HG02610 (cell line): ENCODE results near the gene AKT1.
"Not testable (repeated sequence)": the region's sequence is repeated elsewhere in the genome, so short reads cannot be mapped to it uniquely, and the experiment has no call there.

ENCODE experiments used
- ATAC-seq: cut with Tn5 transposase; IDR thresholded peaks from one replicate; pipeline ENCODE4 v1.9.1; 2021; ENCODE audit warnings: mild to moderate bottlenecking, moderate library complexity; ENCODE audit not compliant: unreplicated experiment

The AKT1 gene

DNA sequence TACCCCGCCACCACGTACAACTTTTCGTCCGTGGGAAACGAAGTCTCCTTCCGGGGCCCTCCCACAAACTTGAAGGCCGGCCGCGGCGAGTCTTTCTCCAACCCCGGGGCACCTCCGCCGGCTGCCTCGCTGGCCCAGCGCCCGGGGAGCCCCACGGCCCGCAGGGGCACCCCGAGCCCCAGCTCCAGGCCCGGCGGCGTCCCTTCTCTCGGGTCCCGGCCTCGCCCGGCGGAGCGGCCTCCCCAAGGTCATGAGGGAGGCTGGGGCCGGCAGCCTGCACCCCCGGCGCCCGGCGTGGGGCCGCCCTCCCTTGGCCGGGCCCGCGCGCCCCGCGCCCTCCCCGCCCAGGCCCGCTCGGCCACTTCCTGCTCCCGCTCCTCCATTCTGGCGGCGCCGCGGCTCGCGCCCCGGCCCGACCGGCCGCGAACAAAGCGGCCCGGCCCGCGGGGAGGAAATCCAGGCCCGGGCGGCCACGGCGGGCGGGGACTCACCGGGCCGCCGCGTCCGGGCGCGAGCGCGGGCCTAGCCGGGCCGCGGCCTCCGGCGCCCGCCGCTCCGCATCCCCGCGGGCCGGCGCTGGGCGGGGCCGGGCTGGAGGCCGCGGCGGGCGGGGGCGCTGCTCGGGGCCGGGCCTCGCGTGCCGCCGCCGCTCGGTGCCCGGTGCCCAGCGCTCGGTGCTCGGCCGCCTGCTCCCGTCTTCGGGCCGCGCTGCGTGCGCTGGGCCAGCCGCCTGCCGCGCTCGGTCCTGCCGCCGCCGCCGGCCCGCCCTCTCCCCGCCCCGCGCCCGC, at the start of gene AKT1:
Gene AKT1 (minus strand): TSS at position 756 of the 788 bp plus-strand sequence. CDS start 3,105 bp downstream, outside the sequence.
- ATAC-seq: no peak

DNA sequence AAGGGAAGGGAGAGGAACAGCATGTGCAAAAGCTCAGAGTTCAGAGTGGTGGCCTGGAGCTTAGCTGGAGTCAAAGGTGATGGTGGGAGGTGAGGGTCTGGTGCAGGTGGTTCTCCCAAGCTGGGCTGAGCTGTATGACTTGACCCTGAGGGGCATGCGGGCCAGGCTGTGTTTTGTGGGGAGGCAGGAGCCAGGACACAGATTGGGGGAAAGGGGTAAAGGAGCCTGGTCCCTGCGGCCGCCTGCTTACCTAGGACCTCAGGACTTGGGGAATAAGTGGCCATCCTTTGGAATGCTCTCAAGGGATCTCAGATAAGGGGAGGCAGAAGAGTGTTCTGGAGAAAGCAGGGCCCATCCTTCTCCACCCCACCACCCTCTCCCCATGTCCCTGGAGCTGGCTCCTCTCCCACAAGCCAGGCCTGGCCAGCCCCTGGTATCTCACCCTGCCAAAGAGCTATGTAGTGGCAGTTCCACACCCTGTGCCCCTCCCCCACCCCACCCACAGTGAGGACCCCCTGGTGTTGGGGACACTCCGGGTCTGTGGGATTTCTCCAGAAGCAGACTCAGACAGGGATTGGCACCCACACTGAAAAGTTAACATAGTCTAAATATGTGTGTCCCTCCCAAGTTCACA, 49.6 kb upstream of the AKT1 start:
- no peak for ATAC-seq

GRCh38 chr14:104844306-104845032, 48.9 kb upstream of the AKT1 start:
- ATAC-seq: no peak

DNA sequence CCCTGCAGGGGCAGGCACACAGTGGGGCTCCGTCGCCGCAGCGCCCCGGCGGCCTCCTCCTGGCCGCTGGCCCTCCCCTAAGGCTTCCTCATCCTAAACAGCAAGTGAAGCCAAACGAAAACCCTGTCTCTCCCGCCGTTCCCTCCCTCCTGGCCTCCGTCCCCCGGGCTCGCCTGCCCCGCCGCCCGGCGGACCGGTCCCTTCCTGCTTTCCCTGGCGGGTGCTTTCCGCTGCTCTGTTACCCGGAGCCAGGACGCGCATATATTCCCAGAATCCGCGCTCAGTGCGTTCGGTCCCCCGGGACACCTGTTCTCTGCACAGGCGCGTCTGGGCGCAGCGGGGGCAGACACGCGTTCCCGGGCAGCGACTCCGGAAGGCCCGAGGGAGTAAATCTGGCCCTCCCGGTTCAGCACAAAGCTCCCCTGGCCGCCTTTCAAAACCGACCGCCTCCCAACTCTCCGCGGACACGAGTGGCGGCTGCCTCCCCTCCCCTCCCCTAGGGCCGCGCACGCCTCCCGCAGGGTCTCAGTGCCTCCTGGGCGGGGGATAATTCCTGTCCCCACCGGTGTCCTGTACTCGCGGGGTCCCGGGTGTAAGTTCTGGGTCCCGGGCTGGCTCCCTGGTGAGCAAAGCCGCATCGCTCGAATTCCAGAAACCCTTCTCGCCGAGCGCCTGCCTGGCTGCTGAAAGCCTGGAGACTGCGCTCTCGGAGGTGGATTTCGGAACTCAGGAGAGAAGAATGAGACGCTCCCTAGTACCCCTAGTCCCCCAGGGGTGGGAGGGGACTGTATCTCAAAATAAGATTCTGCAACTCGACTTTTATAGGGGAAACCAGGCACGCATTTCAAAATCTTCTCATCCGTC, 48.1 kb upstream of the AKT1 start:
- ATAC-seq: no peak

GRCh38 chr14:104843006-104843405, 47.5 kb upstream of the AKT1 start:
- no peak for ATAC-seq

- no peak for ATAC-seq
Observed at GRCh38 chr14:104841730-104842129, 46.2 kb upstream of the AKT1 start.

- not testable (repeated sequence) for ATAC-seq
Observed at GRCh38 chr14:104836171-104836935, 40.8 kb upstream of the AKT1 start.

DNA sequence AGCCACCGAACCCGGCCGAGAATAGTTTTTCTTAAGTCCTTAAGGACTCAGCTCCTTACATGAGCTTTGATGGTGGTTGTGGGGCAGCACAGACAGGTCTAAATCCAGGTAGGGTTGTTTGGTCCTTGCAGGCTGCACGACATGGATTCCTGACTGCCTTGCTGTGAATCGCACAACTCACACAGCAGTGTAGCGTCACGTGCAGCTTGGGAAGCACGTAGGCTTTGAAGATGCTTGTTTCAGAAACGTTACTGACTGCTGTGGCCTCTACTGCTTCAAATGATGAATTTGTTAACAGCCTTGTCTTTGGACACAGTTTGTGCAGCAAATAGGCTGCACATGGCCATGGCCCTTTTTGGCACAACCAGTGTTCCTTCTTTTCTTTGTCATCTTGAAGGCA, 35.2 kb upstream of the AKT1 start:
- ATAC-seq: no peak

- no peak for ATAC-seq
Observed at GRCh38 chr14:104827177-104828055, 31.9 kb upstream of the AKT1 start.

- ATAC-seq: no peak
Observed at GRCh38 chr14:104826861-104827176, 31.3 kb upstream of the AKT1 start.

- ATAC-seq: peak; percentile 68
Observed at GRCh38 chr14:104826189-104826860, 30.8 kb upstream of the AKT1 start.

- no peak for ATAC-seq
Observed at GRCh38 chr14:104824353-104824997, 28.9 kb upstream of the AKT1 start.

- no peak for ATAC-seq
Observed at GRCh38 chr14:104822821-104823615, 27.5 kb upstream of the AKT1 start.

DNA sequence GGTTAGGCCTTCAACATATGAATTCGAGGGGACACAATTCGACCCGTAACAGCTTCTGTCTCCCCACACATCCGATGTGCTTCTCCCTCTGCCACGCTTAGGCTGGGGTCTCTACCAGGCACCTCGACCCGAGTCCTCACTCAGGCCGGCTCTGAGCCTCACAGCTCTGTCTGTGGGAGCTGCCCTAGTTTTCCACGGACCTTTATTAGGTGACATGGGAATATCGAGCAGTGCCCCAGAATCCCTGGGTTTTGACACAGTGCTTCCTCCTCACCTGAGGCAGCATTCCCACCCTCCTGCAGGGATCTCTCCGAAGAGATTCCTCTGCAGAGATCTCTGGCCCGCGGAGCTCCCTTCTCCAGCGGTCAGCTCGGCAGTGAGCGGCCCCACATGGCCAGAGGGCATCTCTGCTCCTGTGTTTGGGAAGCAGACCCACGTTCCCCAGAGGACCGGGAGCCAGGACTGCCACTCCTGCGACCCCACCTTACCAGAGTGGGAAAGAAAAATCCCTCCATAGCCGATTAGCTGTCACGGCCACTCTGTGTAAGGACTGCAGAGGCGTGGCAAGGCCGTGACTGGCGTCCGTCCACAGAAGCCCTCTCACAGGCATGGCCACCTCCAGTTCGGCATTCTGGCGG, 26.5 kb upstream of the AKT1 start:
- no peak for ATAC-seq

GRCh38 chr14:104821229-104821945, 25.8 kb upstream of the AKT1 start:
- no peak for ATAC-seq

- ATAC-seq: no peak
Observed at GRCh38 chr14:104820669-104821228, 25.2 kb upstream of the AKT1 start.
